Fibroblast of upper back skin (primary cell): Measurements from ENCODE around the gene NRN1L.
"Not testable (repeated sequence)": the region's sequence is repeated elsewhere in the genome, so short reads cannot be mapped to it uniquely, and the experiment has no call there.

ENCODE experiments used
- DNase-seq: peaks from one replicate; pipeline ENCODE4 v3.0.0-alpha.2; 2013

Gene NRN1L

DNA sequence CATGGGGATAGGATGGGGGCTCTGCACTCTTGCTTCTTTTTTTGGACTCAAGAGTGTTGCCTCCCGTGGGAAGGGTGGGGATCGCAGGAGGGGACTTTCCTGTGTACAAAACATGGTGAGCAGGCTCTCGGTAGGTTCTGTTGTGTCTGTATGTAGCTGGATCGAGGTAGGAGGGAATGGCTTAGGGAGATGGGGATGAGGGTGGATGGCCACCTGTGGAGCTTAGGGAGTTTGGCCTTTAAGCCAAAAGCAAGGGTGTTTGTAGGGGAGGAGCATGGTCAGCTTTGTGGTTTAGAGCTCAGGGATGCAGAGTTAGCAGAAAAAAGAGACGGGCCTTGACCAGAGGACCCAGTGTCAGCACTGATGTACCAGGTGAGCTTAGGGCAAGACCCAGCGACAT is 22.8 kb upstream of the NRN1L start:
- DNase-seq, result no peak

DNA sequence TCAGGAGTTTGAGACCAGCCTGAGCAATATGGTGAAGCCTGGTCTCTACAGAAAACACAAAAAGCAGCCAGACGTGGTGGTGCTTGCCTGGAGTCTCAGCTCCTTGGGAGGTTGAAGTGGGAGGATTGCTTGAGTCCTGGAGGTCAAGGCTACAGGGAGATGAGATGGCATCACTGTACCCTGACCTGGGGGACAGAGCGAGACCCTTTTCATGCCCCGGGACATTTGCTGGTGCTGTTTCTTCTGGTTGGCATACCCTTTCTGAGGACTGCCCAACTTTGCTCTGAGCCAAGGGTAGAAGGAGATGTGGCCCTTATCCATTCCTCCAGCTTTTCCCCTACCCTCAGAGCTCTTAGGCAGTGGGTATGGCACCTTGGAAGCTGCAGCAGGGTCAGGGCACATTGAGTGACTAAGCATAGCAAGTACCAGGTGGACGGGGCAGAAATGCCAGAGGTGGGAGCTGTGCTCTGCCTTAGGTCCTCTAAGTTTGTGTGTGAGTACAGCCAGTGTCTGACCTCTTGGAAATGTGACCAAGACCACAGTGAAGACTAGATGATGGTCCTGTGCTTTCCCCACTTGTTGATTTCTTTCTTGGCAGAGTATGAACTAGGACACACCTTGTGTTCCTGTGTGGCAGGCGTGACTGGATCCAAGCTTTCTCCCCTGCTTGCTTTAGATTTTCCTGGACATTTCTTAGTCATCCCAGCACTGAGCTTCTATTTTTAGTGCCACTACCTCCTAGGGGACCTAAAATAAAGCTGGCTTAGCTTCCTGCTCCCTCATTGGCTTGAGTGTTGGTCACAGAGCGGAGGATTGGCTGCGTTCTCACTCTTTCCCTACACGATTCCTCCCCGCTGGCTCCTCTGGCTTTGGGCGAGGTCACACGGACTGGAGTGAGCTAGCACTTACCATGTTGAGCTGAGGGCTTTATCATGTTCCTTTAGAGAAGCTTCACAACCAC is 21.8 kb upstream of the NRN1L start:
- DNase-seq, result peak; percentile 57

DNA sequence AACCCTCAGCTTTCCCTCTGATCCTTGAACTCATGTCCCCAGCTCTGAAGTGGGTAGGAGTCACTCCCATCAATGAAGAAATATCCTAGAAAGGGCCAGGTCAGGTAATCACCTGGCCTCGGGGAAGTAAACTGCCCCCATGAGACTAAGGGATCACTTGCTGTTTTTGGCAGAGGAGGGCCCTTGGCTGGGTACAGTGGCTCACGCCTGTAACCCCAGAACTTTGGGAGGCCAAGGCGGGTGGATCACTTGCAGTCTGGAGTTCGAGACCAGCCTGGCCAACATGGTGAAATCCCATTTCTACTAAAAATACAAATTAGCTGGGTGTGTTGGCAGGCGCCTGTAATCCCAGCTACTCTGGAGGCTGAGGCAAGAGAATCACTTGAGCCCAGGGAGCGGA is 20.6 kb upstream of the NRN1L start:
- DNase-seq, result not testable (repeated sequence)

DNA sequence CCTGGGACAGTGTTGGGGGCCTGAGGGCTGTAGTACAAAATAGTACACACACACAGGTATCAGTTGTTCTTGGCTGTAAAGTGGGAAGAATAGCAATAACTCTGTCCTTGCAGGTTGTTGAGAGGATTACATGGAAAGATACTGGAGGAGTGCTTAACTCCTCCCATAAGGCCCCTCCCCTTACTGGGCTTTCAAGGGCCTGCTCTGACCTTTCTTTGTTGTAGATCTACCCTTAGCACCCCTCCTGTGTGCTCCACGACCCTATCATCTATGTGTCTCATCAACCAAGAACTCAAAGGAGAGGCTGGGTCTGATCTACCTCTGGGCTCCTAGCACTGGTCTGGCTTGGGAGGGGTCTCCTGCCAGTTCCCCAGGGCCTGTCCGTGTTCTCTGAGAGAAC is 20.1 kb upstream of the NRN1L start:
- no peak for DNase-seq

DNA sequence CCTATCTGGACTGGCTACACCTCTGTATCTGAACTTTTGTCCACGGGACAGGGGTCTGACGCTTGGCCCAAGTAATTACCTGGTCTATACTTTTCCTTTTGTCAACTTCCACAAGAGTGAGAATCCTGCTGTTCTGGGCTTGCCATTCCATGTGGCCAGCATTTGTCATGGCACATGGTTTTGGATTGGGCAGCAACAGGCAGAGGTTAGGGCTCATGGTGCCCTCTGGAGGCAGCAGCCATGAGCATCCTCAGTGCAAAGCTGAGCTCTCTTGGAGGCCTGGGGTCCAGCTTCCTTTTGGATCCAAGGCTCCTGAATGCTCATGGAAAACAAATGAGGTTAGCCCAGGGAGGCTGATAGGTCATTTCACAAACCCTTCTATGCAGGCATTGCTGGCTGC is 19.4 kb upstream of the NRN1L start:
- no peak for DNase-seq

DNA sequence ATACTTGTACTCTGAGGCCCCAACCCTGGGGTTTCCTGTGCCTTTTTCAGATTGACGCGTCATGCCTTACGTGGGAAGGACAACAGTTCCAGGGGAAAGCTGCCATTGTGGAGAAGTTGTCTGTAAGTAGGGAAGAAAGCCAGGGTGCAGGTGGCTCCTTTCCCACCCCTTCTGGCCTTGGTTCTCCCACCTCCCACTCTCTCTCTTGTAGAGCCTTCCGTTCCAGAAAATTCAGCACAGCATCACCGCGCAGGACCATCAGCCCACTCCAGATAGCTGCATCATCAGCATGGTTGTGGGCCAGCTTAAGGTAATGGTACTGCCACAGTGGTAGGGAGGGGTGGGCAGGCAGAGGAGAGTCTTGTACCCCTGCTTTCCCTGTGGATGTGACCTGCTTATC is 16.4 kb upstream of the NRN1L start:
- no peak for DNase-seq

DNA sequence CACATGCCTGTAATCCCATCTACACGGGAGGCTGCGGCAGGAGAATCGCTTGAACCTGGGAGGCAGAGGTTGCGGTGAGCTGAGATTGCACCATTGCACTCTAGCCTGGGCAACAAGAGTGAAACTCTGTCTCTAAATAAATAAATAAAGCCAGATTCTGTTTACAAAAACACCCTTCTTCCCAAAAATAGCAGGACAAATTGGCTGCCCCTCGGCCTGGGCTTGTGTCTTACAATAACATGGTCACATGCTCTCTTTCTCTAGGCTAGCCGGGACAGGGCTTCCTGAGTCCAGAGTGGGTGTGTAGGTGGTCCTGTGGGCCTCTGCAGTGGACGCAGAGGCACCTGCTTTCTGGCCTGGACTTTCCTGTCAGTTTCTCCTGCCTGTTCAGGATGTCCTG is 15.0 kb upstream of the NRN1L start:
- DNase-seq, result no peak

DNA sequence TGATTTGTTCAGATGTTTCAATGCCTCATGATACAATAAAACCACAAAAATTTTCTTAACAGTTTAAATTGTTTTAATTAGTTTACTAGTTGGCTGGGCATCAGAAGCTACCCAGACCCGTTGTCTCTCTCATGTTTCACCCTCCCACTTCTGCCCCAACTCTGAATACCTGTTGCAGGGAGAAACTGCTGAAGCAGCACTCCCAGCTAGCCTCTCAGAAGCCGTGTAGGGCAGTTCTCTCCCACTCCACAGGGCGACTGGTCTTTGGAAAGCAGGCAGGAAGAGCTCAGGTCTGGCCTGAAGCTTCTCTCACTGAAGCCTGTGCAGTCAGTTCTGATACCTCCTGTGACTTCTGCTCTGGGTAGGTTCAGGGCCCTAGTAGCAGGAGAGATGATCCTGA is 13.4 kb upstream of the NRN1L start:
- DNase-seq, result no peak

DNA sequence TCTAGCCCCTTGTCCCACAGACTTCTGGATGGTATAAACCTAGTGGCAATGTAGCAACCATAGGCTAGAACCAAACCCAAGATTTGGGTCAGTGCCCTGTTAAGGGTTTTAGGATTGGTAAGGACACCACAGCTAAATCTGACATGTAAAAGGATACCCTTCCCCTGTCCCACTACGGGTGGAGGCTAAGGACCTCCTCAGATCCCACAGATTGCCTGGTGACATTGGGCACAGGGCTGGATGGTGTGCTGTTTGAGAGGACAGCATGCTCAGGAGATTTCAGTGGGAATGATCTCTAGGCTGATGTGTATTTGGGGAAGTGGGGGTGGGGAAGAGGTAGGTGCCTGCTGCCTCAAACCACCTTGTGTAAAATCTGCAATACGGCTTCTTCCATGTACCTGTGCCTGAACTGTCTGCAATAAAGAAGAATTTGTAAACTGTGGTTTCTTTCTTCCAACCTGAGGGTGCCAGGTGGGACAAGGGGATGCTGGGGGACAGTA is 12.5 kb upstream of the NRN1L start:
- no peak for DNase-seq

DNA sequence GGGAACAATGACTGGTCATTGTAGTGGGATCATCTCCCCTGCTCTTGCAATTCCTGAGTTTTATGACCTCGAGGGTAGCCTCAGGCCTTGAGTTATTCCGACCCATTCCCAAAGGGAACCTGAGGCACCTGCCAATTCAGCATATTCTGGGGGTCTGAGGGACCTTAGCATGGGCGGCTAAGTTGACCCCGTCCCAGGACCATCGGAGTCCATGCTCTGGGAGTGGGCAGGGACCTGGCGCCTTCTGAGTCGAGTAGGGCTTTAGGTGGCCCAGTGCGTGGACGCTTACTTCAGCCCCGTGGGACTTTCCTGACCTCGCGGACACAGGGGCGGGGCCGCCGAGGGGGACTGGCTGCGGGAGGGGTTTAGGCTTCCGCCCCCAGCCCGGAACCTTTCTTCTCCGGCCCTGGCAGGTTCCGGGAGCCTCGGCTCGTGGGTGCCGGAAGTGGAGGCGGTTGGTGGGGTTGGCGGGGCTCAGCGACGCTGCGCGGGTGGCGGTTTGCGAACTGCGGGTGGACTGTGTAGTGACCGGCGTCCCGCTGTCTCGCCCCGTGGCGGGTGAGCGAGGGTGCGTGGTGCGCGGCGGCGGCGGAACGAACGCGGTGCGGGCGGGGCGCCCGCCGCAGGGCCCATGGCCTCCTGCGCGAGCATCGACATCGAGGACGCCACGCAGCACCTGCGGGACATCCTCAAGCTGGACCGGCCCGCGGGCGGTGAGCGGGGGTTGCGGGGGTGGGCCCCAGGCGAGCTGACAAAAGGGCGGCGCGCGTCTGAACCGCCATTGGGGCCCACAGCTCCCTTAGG is 11.9 kb upstream of the NRN1L start, which contains the start of gene EDC4:
TSS of gene EDC4 (plus strand) at position 422 of the 804 bp plus-strand sequence. CDS start at position 632, 210 bp downstream.
- peak; percentile 65 for DNase-seq

DNA sequence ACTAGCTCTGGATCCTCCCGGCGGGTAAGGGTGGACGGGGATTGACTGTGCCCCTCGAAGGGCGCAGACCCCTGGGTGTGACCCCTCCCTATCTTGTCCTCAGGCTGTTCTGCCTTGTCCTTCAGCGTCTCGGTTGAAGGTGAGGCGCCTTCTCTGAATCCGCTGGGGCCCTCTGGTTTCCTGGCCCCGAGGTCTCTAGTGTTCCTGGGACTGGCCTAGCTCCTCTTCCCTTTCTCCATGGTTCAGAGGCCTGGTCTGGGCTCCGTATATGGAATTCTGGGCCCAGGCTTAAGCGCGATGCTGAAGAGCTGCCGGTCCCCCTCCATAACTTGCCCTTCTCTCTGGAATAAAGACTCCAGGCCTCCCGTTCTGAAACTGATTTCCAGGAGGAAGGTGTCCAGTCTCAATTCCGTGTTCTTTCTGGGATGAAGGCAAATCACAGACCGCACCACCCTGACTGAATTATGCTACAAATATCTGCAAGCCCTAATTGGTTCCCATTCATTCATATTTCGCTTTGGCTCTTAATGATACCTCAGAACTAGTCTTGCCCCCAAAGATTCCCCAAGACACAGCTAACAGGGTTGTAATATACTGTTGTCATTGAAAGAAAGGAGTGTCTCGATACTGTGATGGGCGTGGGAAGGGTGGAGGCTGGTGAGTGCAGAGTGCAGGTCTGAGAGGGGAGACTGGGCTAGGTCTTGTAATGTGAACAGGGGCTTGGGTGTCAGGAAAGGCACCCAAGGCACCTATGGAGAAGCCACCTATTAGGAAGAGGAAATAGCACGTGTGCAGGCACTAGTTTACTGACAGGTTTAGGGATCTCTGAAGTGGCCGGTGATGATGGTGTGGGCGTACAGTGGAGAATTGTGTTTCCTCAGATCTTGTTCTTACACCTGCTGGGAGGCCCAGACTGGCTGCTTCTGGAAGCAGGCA is 11.0 kb upstream of the NRN1L start:
- no peak for DNase-seq

DNA sequence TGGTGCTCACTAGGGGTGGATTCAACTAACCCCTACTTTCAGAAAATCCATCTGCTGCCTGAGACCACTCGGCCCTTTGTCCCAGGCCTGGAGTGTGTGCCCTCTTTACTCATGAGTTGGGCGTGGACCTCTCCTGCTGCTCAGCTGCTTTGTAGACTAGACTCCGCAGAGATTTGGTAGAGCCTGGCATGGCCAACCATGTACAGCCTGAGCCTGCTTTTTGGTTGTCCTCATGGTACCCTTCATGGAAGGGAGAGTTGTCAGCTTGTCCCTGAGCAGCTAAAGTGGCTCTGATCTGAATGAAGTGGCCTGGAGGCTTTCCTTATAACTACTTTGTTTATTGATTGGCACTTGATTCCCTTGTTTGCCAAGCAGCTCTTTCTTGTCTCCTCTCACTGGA is 10.3 kb upstream of the NRN1L start:
- DNase-seq, result no peak

DNA sequence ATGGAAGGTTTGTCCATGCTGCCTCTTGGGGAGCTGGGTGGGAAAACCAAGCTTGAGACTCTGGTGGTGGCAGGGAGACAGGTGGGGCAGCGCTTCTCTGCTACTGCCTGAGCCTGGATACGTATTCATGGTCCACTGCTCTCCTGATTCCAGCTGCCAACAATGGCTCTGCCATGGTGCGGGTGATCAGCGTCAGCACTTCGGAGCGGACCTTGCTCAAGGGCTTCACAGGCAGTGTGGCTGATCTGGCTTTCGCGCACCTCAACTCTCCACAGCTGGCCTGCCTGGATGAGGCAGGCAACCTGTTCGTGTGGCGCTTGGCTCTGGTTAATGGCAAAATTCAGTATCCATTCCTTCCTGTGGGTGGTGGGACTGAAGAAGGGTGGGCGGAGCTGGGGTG is 7.6 kb upstream of the NRN1L start:
- DNase-seq, result no peak

DNA sequence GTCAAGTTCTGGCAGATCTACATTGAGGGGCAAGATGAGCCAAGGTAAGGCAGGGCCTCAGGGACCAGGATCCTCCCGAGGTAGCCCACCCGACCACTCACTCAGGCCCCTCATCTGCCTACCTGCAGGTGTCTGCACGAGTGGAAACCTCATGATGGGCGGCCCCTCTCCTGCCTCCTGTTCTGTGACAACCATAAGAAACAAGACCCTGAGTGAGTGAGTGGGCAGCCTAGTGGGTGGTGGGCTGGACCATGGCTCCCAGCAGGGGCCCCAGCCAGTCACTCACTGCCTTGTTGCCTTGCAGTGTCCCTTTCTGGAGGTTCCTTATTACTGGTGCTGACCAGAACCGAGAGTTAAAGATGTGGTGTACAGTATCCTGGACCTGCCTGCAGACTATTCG is 6.5 kb upstream of the NRN1L start:
- no peak for DNase-seq

DNA sequence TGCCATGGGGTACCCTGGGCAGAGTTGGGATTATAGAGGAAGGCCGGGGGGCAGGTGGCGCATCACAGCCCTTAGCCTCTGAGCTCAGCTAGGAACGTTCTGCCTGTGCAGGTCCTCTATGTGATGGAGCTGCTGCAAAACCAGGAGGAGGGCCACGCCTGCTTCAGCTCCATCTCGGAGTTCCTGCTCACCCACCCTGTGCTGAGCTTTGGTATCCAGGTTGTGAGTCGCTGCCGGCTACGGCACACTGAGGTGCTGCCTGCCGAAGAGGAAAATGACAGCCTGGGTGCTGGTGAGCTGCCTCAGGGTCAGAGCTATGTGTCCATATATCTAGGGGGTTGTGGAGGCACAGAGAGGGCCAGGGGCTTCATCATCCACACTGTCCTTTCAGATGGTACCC is 5.8 kb upstream of the NRN1L start:
- no peak for DNase-seq

DNA sequence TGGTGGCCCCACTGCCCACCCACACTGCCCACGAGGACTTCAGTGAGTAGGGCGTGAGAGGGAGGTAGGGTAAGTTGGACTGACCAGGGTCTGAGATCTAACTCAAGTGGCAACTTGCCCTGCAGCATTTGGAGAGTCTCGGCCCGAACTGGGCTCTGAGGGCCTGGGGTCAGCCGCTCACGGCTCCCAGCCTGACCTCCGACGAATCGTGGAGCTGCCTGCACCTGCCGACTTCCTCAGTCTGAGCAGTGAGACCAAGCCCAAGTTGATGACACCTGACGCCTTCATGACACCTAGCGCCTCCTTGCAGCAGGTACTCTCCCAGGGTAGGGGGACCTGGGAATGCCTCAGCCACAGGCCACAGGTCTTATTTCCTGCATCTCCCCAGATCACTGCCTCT is 5.2 kb upstream of the NRN1L start:
- no peak for DNase-seq

DNA sequence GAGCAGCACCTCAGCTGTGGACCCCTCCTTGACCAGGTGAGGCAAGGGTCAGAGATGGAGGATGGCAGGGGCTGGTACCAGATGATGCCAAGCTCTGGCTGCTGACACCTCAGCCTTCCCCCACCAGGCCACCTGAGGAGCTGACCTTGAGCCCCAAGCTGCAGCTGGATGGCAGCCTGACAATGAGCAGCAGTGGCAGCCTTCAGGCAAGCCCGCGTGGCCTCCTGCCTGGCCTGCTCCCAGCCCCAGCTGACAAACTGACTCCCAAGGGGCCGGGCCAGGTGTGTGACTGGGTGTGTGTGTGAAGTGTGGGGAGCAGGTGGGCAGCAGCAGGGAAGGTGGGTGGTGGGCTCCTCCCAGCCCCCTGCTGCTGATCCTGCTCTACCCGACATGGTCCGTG is 4.7 kb upstream of the NRN1L start:
- no peak for DNase-seq

DNA sequence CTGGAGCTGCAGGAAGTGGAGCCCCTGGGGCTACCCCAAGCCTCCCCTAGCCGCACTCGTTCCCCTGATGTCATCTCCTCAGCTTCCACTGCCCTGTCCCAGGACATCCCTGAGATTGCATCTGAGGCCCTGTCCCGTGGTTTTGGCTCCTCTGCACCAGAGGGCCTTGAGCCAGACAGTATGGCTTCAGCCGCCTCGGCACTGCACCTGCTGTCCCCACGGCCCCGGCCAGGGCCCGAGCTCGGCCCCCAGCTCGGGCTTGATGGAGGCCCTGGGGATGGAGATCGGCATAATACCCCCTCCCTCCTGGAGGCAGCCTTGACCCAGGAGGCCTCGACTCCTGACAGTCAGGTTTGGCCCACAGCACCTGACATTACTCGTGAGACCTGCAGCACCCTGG is 4.1 kb upstream of the NRN1L start:
- no peak for DNase-seq

DNA sequence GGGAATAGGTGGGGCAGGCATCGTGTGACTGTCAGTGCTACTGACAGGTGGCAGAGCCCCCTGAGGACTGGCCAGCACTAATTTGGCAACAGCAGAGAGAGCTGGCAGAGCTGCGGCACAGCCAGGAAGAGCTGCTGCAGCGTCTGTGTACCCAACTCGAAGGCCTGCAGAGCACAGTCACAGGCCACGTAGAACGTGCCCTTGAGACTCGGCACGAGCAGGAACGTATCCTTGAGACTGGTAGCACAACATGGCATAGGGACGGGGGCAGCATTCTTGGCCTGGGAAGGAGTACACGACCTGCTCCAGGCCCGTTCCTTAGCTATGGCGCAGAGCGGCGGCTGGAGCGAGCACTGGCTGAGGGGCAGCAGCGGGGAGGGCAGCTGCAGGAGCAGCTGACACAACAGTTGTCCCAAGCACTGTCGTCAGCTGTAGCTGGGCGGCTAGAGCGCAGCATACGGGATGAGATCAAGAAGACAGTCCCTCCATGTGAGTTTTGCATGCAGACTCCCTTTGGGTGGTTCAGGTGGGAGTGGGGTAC is 3.0 kb upstream of the NRN1L start:
- DNase-seq, result no peak

DNA sequence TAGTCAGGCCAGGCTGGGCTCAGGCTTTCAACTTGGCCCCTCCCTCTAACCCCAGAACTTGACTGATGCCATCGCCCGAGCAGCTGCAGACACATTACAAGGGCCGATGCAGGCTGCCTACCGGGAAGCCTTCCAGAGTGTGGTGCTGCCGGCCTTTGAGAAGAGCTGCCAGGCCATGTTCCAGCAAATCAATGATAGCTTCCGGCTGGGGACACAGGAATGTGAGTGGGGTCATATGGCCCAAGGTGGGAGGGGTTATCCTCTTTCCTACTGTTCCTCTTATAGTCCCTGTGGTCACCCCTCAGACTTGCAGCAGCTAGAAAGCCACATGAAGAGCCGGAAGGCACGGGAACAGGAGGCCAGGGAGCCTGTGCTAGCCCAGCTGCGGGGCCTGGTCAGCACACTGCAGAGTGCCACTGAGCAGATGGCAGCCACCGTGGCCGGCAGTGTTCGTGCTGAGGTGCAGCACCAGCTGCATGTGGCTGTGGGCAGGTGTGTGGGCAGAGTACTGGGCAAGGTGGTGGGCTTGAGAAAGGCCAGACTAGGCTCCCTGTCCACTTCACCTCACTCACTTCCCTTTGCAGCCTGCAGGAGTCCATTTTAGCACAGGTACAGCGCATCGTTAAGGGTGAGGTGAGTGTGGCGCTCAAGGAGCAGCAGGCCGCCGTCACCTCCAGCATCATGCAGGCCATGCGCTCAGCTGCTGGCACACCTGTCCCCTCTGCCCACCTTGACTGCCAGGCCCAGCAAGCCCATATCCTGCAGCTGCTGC is 2.1 kb upstream of the NRN1L start:
- DNase-seq, result no peak

DNA sequence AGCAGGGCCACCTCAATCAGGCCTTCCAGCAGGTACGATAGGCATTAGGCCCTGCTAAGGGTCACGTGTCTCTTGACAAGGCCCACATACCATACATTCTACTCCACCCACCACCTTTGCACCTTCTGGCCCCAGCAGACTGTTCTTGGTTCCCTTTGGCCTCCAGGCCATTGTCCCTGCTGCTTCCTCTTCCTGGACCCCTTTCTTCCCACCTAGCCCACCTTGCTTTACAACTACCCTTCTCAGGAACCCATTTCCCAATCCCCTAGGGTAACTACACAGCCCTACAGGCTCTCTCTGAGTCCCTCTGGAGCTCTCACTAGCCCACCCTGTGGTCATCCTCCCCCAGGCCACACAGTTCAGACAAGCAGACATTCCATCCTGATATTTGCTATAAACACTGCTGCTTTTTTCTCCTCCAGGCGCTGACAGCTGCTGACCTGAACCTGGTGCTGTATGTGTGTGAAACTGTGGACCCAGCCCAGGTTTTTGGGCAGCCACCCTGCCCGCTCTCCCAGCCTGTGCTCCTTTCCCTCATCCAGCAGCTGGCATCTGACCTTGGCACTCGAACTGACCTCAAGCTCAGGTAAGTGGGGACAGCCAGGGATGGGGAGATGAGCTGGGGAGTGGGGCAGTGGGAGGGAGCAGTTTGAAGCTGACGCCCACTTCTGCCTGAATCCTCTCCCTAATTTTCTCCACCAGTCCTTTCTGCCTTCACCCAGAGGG is 1.4 kb upstream of the NRN1L start:
- no peak for DNase-seq
